GM18907 (cell line): ENCODE data around the gene UNC13C.
"Not testable (repeated sequence)": the region's sequence is repeated elsewhere in the genome, so short reads cannot be mapped to it uniquely, and the experiment has no call there.

Experiments used
- ATAC-seq: cut with Tn5 transposase; IDR thresholded peaks from one replicate; pipeline ENCODE4 v1.9.1; 2021; ENCODE audit warnings: mild to moderate bottlenecking, moderate library complexity; ENCODE audit not compliant: unreplicated experiment

The UNC13C gene

GRCh38 chr15:53978253-53978906 is at the start of gene UNC13C:
Gene UNC13C, plus strand, starts transcription at chr15:53978441. Its CDS starts 34,463 bp downstream, at chr15:54012904.
- no peak for ATAC-seq

GRCh38 chr15:53936137-53936536 is 42.1 kb upstream of the UNC13C start:
- ATAC-seq, result no peak

GRCh38 chr15:53937632-53938031 is 40.6 kb upstream of the UNC13C start:
- not testable (repeated sequence) for ATAC-seq

- ATAC-seq, result no peak
Observed at GRCh38 chr15:53950572-53950971, 27.7 kb upstream of the UNC13C start.

GRCh38 chr15:53955396-53955795 is 22.8 kb upstream of the UNC13C start:
- ATAC-seq, result no peak

GRCh38 chr15:53962646-53963561 is 15.3 kb upstream of the UNC13C start:
- no peak for ATAC-seq

- no peak for ATAC-seq
Observed at GRCh38 chr15:53963801-53964200, 14.4 kb upstream of the UNC13C start.

GRCh38 chr15:53974121-53974520 is 4.1 kb upstream of the UNC13C start:
- no peak for ATAC-seq

- no peak for ATAC-seq
Observed at GRCh38 chr15:53974813-53975212, 3.4 kb upstream of the UNC13C start.

- no peak for ATAC-seq
Observed at GRCh38 chr15:53976844-53977392, 1.3 kb upstream of the UNC13C start.

- ATAC-seq, result no peak
Observed at GRCh38 chr15:53979051-53979788, 979 bp downstream of the UNC13C start.

GRCh38 chr15:53980021-53980420 is 1.8 kb downstream of the UNC13C start:
- ATAC-seq, result no peak

GRCh38 chr15:53982071-53982680 is 3.9 kb downstream of the UNC13C start:
- no peak for ATAC-seq

GRCh38 chr15:53982876-53983275 is 4.6 kb downstream of the UNC13C start:
- ATAC-seq, result no peak

- no peak for ATAC-seq
Observed at GRCh38 chr15:53984221-53984620, 6.0 kb downstream of the UNC13C start.

- ATAC-seq, result no peak
Observed at GRCh38 chr15:53985562-53985961, 7.3 kb downstream of the UNC13C start.

GRCh38 chr15:53987480-53987879 is 9.2 kb downstream of the UNC13C start:
- ATAC-seq, result no peak

GRCh38 chr15:54007256-54007655 is 29.0 kb downstream of the UNC13C start:
- ATAC-seq, result no peak

GRCh38 chr15:54011656-54012055 is 33.4 kb downstream of the UNC13C start:
- no peak for ATAC-seq

GRCh38 chr15:54014067-54014655 is 35.9 kb downstream of the UNC13C start:
- ATAC-seq, result no peak
